ENCODE measurements around the gene KCNH1. TPM values are rescaled to one million over a fixed set of nuclear protein-coding genes. Genes with fewer than 3 reads are reported as not detected.
"Not testable (repeated sequence)": the region's sequence is repeated elsewhere in the genome, so short reads cannot be mapped to it uniquely, and the experiment has no call there.

KCNH1 gene
- total RNA-seq, 2 donors from 2014 or later: 0.40 to 0.64 TPM

- H3K27me3 ChIP-seq: no peaks in the 10 kb centered on the region
- H3K9me3 ChIP-seq: no peaks in the 10 kb centered on the region
- H3K4me1 ChIP-seq: no peaks in the 10 kb centered on the region
- intact Hi-C loops (cut with DNase I): no loop called here
- DNase-seq: no peak
- no peak overlapping the region for H3K27ac ChIP-seq
- TF ChIP-seq CTCF (IDR thresholded peaks at IDR 0.05): no peak
- no peak overlapping the region for H3K4me3 ChIP-seq
- H3K36me3 ChIP-seq: no peaks in the 10 kb centered on the region
- no peak overlapping the region for H3K9ac ChIP-seq (ENCODE audit: low read depth in 2 of 2, low read length in 2 of 2)
These were observed 470.0 kb downstream of the KCNH1 start for GRCh38 chr1:210663730-210664573.

- Histone ChIP-seq H3K4me3 (no peak overlapping the region), H3K9ac (ENCODE audit: low read depth in 2 of 2, low read length in 2 of 2) (no peak overlapping the region), H3K27me3 (no peaks in the 10 kb centered on the region), H3K9me3 (no peaks in the 10 kb centered on the region), H3K36me3 (no peaks in the 10 kb centered on the region), H3K4me1 (no peaks in the 10 kb centered on the region), H3K27ac (no peak overlapping the region)
- TF ChIP-seq CTCF (IDR thresholded peaks at IDR 0.05): no peak
- no peak for DNase-seq
- intact Hi-C loops (cut with DNase I): no loop called here
These were observed 471.5 kb downstream of the KCNH1 start for GRCh38 chr1:210662291-210663050.

GRCh38 chr1:210661520-210661919 lies 472.4 kb downstream of the KCNH1 start:
- H3K27ac ChIP-seq; H3K4me3 ChIP-seq; intact Hi-C loops (cut with DNase I); H3K27me3 ChIP-seq; H3K9me3 ChIP-seq; H3K36me3 ChIP-seq; H3K9ac ChIP-seq (ENCODE audit: low read depth in 2 of 2, low read length in 2 of 2); DNase-seq; H3K4me1 ChIP-seq: not testable (repeated sequence)

- H3K4me1 ChIP-seq: no peaks in the 10 kb centered on the region
- H3K4me3 ChIP-seq: no peak overlapping the region
- no peaks in the 10 kb centered on the region for H3K36me3 ChIP-seq
- TF ChIP-seq CTCF (IDR thresholded peaks at IDR 0.05): no peak
- H3K9me3 ChIP-seq: no peaks in the 10 kb centered on the region
- H3K27me3 ChIP-seq: no peaks in the 10 kb centered on the region
- H3K27ac ChIP-seq: no peak overlapping the region
- intact Hi-C loops (cut with DNase I): no loop called here
- DNase-seq: no peak
- H3K9ac ChIP-seq (ENCODE audit: low read depth in 2 of 2, low read length in 2 of 2): no peak overlapping the region
These were observed 476.1 kb downstream of the KCNH1 start for GRCh38 chr1:210657806-210658205.

GRCh38 chr1:210655511-210655910 lies 478.4 kb downstream of the KCNH1 start:
- no peaks in the 10 kb centered on the region for H3K9me3 ChIP-seq
- H3K4me3 ChIP-seq: no peak overlapping the region
- no peaks in the 10 kb centered on the region for H3K27me3 ChIP-seq
- DNase-seq: no peak
- H3K27ac ChIP-seq: no peak overlapping the region
- intact Hi-C loops (cut with DNase I): no loop called here
- no peaks in the 10 kb centered on the region for H3K36me3 ChIP-seq
- no peaks in the 10 kb centered on the region for H3K4me1 ChIP-seq
- no peak overlapping the region for H3K9ac ChIP-seq (ENCODE audit: low read depth in 2 of 2, low read length in 2 of 2)
- TF ChIP-seq CTCF (IDR thresholded peaks at IDR 0.05): no peak
